Ramos (cell line): ENCODE results near the gene UBE2Q2.

Experiments
- in situ Hi-C: fragments of 300-500 bp; cut with MboI; formaldehyde crosslinking; loops from one replicate; pipeline ENCODE4 v1.14.3; 2022; ENCODE audit warnings: low sequenced_read_pairs; ENCODE audit not compliant: unreplicated experiment

UBE2Q2 gene

DNA sequence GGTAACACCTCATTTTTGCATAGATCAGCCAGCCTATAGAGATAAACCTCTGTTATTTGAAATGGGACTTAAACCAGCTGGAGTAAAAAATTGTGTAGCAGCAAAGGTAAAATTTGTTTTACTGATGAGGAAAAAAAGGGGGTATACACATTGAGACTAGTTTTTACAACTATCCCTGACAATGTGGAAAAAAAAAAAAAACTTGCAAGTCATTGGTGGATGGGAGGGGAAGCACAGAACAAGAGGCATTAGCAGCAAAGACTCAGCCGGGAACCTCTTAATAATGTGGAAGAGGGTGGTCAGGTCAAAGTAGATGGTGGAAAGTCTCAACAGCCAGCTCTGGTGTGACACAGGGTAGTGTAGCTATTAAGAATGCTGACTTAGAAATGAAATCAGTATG, 74.9 kb downstream of the UBE2Q2 start:
- in situ Hi-C loops = no loop called here

DNA sequence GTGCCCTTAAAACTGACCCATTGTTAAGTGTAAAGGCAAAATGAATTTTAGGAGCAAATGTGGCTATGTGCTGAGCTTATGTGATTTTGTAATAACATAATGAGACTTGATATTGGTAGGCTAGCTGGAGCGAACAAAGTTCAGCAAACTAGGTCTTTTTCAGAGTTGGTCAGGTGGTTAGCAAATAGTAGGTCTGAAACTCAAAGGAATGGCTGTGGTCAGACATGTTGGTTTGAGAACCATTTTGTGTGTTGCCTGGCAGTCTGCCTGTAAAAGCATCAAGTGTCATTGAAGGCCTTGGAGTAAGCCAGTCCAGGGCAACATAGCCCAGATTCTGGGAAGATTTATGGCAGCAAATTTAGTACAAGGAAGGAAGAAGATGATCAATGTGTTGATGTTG, 76.8 kb downstream of the UBE2Q2 start:
- in situ Hi-C loops = no loop called here

DNA sequence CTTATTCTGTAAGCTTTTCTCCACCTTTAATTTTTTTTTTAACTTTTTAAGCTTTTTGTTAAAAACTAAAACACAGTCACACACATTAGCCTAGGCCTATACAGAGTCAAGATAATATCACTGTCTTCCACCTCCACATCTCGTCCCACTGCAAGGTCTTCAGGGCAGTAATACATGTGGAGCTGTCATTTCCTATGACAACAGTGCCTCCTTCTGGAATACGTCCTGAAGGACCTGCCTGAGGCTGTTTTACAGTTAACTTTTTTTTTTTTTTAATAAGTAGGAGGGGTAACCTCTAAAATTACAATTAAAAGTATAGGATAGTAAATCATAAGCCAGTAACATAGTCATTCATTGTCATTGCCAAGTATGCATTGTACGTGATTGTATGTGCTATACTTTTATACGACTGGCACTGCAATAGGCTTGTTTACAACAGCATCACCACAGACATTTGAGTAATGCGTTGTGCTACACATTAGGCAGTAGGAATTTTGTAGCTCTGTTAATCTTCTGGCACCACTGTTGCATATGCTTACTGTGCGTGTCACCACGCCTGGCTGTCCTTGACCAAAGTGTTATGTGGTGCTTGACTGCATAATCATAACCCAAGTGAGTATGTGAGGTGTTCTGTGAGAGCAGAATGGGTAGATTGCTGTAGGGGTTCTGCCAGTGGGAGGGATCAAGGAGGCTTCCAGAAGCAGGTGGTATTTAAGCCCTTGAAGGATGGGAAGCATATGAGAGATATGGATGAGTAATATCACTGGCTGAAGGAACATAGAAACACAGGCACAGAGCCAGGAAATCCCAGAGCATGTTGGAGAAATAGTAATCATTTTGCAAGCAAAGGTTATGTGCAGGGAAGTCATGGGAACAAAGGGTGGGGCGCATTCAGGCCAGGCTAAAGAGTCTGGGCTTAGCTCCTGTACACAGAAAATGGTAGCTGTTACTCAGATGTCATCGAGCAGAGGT, 78.8 kb downstream of the UBE2Q2 start:
- in situ Hi-C loops = no loop called here

DNA sequence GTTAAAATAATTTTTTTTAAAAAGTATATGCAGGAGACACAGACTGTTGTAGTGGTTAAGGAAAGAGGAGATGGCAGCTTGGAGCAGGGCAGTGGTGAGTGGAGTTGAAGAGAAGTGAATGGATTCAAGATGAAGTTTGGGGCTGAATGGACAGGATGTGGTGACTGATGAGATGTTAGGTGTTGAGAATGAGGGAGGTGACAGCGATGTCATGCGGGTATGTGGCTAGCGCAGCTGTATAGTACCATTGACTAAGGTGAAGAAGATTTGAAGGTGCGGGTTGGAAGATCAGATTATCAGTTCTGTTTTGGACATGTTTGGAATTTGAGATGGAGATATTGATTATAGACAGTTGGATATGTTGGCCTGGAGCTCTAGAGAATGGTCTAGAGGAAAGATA, 80.5 kb downstream of the UBE2Q2 start:
- in situ Hi-C loops = no loop called here

DNA sequence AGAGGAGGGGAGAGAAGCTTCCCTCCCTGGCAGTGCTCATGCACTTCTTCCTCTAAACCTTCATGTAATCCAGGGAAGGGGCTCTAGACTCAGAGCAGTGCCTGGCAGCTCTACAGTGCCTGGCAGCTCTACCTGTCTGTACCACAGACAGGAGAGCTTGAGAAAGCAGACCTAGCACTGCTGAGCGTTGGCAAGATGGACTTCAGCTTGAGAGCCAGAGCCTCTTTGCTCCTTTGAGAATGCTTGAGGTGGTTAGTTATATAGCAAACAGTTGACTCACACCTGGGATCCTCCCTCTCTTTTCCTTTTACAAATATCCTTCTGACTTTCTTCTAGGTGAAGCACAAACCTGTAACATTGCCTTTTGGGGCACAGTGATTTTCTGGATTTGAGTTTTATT, 81.3 kb downstream of the UBE2Q2 start:
- in situ Hi-C loops = no loop called here

DNA sequence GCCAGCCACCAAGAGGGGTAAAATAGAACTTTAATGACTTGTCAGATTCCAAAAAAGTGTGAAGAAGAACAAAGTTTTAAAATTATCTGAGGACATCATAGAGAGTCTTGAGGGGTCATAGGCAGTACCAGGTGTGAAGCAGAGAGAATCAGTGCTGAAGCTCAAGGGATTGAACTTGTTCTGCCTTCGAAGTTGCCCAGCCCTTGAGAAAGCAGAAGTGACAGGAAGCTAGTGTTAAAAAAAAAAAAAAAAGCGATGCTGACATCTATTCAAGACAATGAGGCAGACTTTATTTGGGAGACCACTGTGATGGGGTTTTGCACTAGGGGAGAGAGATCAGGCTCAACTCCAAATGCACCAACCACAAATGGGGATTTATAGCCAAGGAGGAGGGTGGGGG, 82.2 kb downstream of the UBE2Q2 start:
- in situ Hi-C loops = no loop called here

DNA sequence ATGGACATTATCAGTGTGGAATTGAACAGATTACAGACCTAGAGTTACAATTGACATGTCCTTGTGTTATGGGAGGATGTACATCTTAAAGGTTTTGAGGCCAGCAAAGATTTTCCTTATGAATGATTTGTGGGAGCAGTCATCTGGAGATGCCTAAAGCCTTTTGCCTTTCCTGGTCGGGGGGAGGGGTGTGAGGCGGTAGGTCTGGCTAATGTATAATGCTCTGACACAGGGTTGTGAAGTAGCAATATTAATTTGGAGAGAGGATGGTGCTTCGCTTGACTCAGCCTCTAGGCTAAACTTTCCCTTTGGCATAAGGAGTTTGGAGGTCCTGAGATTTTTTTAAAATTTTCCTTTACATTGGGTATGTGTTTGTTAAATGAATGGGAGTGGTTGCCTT, 83.7 kb downstream of the UBE2Q2 start:
- in situ Hi-C loops = no loop called here

DNA sequence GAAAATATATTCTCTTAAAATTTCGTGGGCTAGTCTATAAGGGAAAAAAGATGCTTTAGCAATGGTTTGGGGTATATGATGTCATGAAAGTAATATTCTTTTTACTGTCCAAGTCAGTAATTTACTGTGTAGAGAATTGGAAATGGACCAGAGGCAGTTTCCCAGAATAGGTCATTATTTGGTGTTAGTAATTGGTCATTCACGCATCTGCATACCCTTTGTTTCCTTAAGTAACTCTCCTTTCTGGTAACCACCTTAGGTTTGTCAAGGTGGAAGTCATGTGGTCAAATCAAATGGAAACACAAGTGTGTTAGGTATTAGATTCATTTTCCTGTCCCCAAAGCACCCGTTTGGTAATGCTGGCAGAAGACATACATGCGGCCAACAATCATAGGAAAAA, 84.4 kb downstream of the UBE2Q2 start:
- in situ Hi-C loops = no loop called here

DNA sequence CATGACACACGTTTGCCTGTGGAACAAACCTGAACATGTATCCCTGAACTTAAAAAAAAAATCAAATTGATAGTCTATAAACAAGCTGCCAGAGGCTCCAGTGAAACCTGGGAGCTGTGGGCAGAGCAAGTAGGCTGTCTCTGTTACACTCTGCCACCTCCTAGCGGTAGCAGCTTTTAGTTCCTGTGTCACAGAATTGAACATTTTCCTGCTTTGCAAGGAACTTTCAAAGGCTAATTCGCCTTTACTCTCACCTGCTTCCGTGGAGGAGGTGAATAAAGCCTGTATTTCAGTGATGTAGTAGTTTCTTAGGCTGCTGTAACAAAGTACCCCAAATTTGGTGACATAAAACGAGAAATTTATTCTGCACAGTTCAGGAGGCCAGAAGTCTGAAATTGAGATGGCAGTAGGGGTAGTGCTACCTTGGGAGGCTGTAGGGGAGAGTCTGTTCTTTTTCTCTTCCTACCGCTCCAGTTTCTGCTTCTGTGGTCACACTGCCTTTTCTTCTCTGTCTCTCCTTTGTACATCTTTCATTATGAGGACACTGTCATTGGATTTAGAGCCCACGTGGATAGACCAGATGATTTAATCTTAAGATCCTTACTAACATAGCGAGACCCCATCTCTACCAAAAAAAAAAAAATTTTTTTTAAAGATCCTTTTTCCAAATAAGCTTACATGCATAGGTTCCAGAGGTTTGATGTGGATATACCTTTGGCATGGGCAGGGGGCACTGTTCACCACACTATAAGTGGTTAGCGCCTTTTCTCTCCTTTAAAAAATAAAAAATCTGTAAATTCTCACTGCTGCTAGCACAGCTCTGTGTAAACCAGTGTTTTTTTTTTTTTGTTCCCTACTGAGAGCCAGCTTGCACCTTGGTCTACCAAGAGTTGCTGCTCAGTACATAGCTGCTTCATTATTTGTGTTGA, 85.7 kb downstream of the UBE2Q2 start:
- in situ Hi-C loops = no loop called here

DNA sequence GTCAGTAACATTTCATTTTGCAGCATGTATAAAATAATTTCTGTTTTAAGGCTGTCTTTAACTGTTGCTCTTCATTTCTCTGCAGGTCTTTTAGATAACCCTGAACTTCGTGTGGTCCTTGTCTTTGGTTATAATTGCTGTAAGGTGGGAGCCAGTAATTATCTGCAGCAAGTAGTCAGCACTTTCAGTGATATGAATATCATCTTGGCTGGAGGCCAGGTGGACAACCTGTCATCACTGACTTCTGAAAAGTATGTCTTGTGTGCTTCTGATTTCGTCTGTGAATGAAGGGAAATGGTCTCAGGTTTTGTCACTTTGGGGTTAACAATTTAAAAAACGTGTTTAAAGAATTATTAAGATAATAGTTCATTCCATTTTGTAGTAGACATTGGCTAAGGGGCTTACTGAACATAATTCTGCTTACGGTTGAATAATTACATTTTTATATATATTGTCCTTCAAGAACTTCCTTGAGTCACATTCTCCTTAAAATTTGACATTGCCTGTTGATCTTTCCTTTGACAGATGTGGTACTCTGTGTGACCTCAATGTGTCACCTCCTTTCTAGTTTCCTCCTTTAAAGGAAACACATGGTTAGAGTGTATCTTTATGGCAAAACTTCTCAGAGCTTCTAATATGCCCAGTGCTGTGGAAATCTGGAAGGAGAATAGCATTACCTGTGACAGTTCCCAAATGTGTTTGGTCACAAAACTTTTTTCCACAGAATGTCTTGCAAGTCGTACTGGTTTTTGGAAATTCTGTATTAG, 86.7 kb downstream of the UBE2Q2 start:
- in situ Hi-C loops = no loop called here

DNA sequence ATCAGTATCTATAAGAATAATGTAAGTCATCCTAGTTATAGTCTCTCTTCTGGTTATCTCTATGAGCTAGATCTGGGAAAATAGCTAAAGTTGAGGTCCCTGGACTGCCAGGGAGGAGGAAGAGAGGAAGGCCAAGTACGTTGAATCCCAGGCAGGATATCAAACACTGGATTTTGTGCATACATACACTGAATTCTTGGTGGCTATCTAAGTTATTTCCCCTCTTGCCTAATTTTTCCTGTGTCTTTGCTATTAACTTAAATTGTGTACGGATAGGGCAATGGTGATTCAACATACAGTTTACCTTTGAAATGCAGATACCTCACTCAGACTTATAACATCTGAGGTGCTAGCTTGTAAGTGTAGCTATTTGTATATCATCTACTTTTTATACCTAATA, 87.6 kb downstream of the UBE2Q2 start:
- in situ Hi-C loops = no loop called here

DNA sequence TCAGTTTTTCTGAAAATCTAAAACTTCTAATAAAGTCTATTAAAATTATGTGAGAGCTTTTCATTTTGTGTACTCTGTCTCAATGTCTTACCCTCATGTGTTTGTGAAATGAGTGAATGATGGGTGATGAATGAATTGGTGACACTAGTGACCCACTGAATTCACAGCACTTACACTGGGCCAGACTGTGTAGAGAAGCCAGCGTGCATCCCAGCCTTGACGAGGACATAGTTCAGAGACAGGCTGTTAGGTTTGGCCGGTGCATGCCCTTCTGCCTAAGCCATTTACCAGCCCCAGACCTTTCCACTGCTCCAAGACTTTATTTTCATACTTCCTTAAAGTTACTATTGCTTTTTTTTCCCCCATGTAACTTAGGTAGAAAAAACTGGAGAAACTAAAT, 99.2 kb downstream of the UBE2Q2 start:
- in situ Hi-C loops = no loop called here

DNA sequence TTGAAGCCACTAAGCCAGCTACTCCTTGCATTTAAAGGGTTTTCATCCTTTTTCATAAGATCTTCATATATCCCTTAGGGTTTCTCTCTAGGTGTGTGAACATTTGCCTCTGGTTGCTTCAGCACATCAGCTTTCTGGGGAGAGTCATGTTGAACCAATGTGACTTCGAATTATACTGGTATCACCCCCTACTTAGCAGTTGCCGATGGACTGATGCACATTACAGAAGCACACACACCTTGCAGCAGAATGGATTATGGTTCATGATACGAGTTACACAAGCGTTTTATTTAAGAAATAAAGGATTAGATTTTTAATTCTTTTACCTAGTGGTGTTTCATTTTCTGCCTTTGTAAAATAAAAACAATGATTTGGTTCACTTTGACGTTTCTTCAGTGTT, 100.0 kb downstream of the UBE2Q2 start:
- in situ Hi-C loops = no loop called here

DNA sequence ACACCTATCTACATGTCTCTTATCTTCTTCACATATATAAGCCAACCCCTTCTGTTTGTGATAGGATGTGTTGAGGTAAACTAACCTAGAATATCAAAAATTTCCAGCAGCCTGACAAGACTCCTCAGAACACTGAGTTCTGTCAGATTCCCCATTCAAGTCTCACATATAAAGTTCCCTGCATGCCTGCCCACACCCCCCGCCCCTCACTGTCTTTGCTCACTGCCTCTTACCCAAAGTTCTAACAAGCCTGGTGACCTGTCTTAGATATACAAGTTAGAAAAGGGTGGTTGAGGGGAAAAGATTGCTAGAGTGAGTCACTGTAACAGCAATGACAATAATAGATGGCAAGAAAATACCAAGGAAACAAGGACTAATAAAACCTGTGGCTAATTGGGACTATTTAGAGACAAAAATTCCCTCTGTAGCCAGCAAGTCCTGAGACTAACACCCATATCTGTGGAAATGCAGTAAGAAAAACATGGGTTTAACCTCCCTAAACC, 100.5 kb downstream of the UBE2Q2 start:
- in situ Hi-C loops = no loop called here

DNA sequence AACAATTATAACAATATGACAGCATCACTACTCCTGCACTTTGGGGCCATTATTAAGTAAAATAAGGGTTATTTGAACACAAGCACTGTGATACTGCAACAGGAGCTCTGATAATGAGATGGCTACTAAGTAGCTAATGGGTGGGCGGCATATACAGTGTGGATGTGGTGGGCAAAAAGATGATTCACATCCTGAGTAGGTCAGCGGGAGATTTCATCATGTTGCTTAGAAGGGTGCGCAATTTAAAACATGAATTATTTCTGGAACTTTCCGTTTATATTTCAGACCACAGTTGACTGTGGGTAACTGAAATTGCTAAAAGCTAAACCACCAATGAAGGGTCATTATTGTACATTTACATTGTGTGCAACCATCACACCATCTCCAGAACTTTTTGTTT, 102.7 kb downstream of the UBE2Q2 start:
- in situ Hi-C loops = no loop called here

DNA sequence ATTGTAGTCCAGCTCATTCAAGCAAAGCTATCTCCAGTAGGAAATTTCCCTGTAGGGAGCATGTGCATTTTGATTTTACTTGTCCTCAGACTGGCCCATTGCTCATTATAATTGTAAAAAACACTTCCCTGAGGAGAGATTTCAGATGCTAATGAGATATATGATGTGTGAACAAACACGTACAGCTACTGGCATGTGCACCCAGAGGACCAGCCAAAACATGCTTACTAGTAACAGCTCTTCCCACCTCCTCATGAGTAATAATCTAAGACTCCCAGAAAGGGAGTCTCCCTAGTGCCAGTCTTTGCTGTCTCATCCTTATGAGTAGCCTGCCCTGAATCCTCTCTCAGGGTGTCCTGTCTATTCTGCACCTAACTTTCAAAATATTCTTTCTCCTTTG, 103.8 kb downstream of the UBE2Q2 start:
- in situ Hi-C loops = no loop called here

DNA sequence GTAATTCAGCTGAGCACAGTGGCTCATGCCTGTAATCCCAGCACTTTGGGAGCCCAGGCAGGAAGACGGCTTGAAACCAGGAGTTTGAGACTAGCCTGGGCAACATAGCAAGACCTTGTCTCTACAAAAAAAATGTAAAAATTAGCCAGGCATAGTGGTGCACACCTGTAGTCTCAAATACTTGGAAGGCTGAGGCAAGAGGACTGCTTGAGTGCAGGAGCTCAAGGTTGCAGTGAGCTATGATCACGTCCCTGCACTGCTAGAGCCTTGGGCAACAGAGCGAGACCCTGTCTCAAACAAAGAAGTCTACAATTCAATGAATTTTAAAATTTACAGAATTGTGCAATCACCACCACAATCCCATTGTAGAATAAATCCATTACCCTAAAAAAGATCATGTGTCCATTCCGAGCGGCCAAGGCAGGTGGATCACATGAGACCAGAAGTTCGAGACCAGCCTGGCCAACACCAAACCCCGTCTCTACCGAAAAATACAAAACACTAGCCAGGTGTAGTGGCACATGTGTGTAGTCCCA, 105.6 kb downstream of the UBE2Q2 start:
- in situ Hi-C loops = no loop called here
